HepG2 (cell line): Measurements from ENCODE around the gene CTU2. TPM values are rescaled to one million over a fixed set of nuclear protein-coding genes. Genes with fewer than 3 reads are reported as not detected.

Experiments used
- ATM ChIP-seq: fragments of 450-650 bp; IDR thresholded peaks from 2 replicates; pipeline ENCODE4 v1.7.1; 2017; ENCODE audit warnings: mild to moderate bottlenecking, borderline replicate concordance
- BHLHE40 ChIP-seq: IDR thresholded peaks from 2 replicates; pipeline ENCODE4 v1.6.1; 2011; ENCODE audit warnings: low read length, improper control_type of control experiment
- DBP ChIP-seq: sonication (generic); formaldehyde crosslinking; IDR thresholded peaks from 2 replicates; pipeline ENCODE4 v1.4.0; 2020; ENCODE audit warnings: missing genetic modification reagents; ENCODE audit errors: not compliant biosample characterization
- E2F1 ChIP-seq: sonication (generic); formaldehyde crosslinking; IDR thresholded peaks from 2 replicates; pipeline ENCODE4 v1.5.0; 2020; ENCODE audit warnings: missing genetic modification reagents
- ERF ChIP-seq: IDR thresholded peaks from 2 replicates; pipeline ENCODE4 v1.6.1; 2018; ENCODE audit warnings: missing biosample characterization, missing genetic modification reagents
- FOXM1 ChIP-seq: sonication (generic); formaldehyde crosslinking; IDR thresholded peaks from 2 replicates; pipeline ENCODE4 v1.5.0; 2020; ENCODE audit warnings: missing genetic modification reagents
- FOXO1 ChIP-seq: sonication (generic); formaldehyde crosslinking; IDR thresholded peaks from 2 replicates; pipeline ENCODE4 v1.4.0; 2020; ENCODE audit warnings: missing genetic modification reagents
- GABPB1 ChIP-seq: IDR thresholded peaks from 2 replicates; pipeline ENCODE4 v1.6.1; 2016; ENCODE audit warnings: mild to moderate bottlenecking, missing genetic modification reagents, moderate library complexity, missing compliant biosample characterization
- GTF3A ChIP-seq: sonication (generic); formaldehyde crosslinking; conservative IDR thresholded peaks from 2 replicates; pipeline ENCODE4 v1.4.0; 2020; ENCODE audit warnings: mild to moderate bottlenecking, missing genetic modification reagents
- HNRNPK ChIP-seq: fragments of 200-400 bp; formaldehyde crosslinking; IDR thresholded peaks from 2 replicates; pipeline ENCODE4 v1.6.1; 2018; ENCODE audit warnings: low read length, low read depth, moderate library complexity, mild to moderate bottlenecking; ENCODE audit not compliant: poor library complexity, severe bottlenecking
- NBN ChIP-seq: fragments of 450-650 bp; conservative IDR thresholded peaks from 2 replicates; pipeline ENCODE4 v1.6.1; 2017
- NCOA1 ChIP-seq: sonication (generic); formaldehyde crosslinking; IDR thresholded peaks from 2 replicates; pipeline ENCODE4 v1.9.0; 2021; ENCODE audit warnings: missing genetic modification reagents
- NFAT5 ChIP-seq: sonication (generic); formaldehyde crosslinking; IDR thresholded peaks from 2 replicates; pipeline ENCODE4 v1.4.0; 2020; ENCODE audit warnings: missing genetic modification reagents
- RARG ChIP-seq: sonication (generic); formaldehyde crosslinking; IDR thresholded peaks from 2 replicates; pipeline ENCODE4 v1.4.0; 2020; ENCODE audit warnings: low read depth, mild to moderate bottlenecking, missing genetic modification reagents
- SNAPC2 ChIP-seq: sonication (generic); formaldehyde crosslinking; IDR thresholded peaks from 2 replicates; pipeline ENCODE4 v1.8.1; 2022; ENCODE audit warnings: mild to moderate bottlenecking, missing genetic modification reagents
- THYN1 ChIP-seq: sonication (generic); formaldehyde crosslinking; IDR thresholded peaks from 2 replicates; pipeline ENCODE4 v1.8.1; 2023; ENCODE audit warnings: low read depth, mild to moderate bottlenecking, moderate library complexity, missing genetic modification reagents, borderline replicate concordance
- ZBTB7A ChIP-seq: sonication (generic); formaldehyde crosslinking; IDR thresholded peaks from 2 replicates; pipeline ENCODE4 v1.8.0; 2022; ENCODE audit warnings: mild to moderate bottlenecking, missing genetic modification reagents
- ZKSCAN1 ChIP-seq: fragments of 150-350 bp; IDR thresholded peaks from 2 replicates; pipeline ENCODE4 v1.6.1; 2014; ENCODE audit warnings: low read length
- ZKSCAN5 ChIP-seq: sonication (generic); formaldehyde crosslinking; IDR thresholded peaks from 2 replicates; pipeline ENCODE4 v1.5.1; 2020; ENCODE audit warnings: mild to moderate bottlenecking, missing genetic modification reagents
- ZNF678 ChIP-seq: sonication (generic); formaldehyde crosslinking; IDR thresholded peaks from 2 replicates; pipeline ENCODE4 v1.4.0; 2020; ENCODE audit warnings: mild to moderate bottlenecking, missing genetic modification reagents
- ZNF746 ChIP-seq: sonication (generic); formaldehyde crosslinking; IDR thresholded peaks from 2 replicates; pipeline ENCODE4 v1.8.0; 2022; ENCODE audit warnings: mild to moderate bottlenecking, missing genetic modification reagents
- polyA plus RNA-seq, 8 experiments: library from polyadenylated mRNA; depleted of rRNA in 3 of 8; stranded (reverse) in 7 of 8; unstranded in 1 of 8; fragments of >200 nt; fragmentation: Illumina TruSeq in 4 of 8; extraction: Trizol in 4 of 8; gene quantifications; 2 replicates each; pipeline versions ENCODE4 v1.2.1 to v1.2.3, GENCODE V29; 2011 to 2016; ENCODE audit warnings: low read depth in 4 of 8, missing spikeins in 1 of 8, mixed read lengths in 1 of 8; ENCODE audit not compliant: insufficient read depth in 1 of 8
- total RNA-seq, 5 experiments: library from RNA; depleted of rRNA; stranded (reverse); fragments of >200 nt; fragmentation: Illumina TruSeq; extraction: Trizol; gene quantifications; 2 replicates each; pipeline ENCODE4 v1.2.3, GENCODE V29; 2016; ENCODE audit warnings: low read depth in 1 of 5
- TF ChIP-seq, protein P1 (sequence below): sonication (generic); formaldehyde crosslinking; IDR thresholded peaks from 2 replicates; pipeline ENCODE4 v1.5.0; 2020; ENCODE audit warnings: missing genetic modification reagents

Gene CTU2
- total and polyA plus RNA-seq, 2 of the 13 experiments (the other 11 are each of a cell fraction or from before 2014, with no cell fraction given) = 13.3 to 21.9 TPM

DNA sequence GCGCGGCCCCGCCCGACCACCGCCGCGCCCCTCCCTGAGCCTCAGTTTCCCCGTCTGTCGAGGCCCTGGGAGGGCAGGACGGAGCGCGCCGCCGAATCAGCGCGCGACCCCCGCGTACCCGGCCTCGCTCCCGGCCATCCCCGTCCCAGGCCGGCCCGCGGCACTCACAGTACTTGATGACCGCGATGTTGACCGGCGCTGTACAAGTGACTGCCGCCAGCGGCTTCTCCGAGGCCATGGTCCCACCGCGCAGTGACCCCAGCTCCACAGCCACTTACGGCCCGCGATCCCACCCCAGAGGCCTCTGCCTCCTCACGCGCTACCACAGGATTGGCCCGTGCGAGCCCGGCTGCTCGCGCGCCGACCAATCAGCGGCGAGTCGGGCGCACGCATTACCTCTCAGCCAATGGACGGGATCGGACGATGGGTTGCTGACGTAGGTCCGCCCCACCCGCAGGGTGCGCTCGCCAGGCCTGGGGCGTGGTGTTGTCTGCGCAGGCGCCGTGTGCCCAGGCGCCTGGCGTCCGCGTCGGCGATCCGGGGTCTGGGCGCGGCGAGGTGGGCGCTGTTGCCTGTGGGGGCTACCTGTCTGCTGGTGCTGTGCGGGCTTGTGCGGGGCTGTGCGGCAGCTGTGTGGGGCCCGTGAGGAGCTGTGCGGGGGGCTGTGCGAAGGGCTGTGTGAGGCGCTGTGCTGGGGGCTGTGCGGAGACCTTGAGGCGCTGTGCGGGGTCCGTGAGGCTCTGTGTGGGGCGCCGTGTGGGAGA is 43.3 kb upstream of the CTU2 start, which contains the start of gene MVD (continued):
- TF ChIP-seq E2F1 (CRISPR knock-in tag) (peak; percentile 77), FOXO1 (CRISPR knock-in tag) (peak; percentile 77; the same call in 1 of the 2 replicates), SNAPC2 (CRISPR knock-in tag) (peak; percentile 38), DBP (CRISPR knock-in tag) (no peak), HNRNPK (peak; percentile 37), GABPB1 (peak; percentile 89), ZNF678 (no peak; the same call in 1 of the 2 replicates), GTF3A (CRISPR knock-in tag) (peak; percentile 93; the same call in 1 of the 2 replicates), ATM (no peak), ZKSCAN5 (no peak), THYN1 (no peak), NBN (no peak), NFAT5 (CRISPR knock-in tag) (peak; percentile 80), ZBTB7A (CRISPR knock-in tag) (peak; percentile 67), ZNF746 (CRISPR knock-in tag) (no peak; the same call in 1 of the 2 replicates), ZKSCAN1 (no peak), FOXM1 (no peak), ERF (CRISPR knock-in tag) (peak; percentile 95), NCOA1 (peak; percentile 86), BHLHE40 (peak; percentile 80), RARG (CRISPR knock-in tag) (peak; percentile 24; the same call in 1 of the 2 replicates)
- TF ChIP-seq, protein P1, sequence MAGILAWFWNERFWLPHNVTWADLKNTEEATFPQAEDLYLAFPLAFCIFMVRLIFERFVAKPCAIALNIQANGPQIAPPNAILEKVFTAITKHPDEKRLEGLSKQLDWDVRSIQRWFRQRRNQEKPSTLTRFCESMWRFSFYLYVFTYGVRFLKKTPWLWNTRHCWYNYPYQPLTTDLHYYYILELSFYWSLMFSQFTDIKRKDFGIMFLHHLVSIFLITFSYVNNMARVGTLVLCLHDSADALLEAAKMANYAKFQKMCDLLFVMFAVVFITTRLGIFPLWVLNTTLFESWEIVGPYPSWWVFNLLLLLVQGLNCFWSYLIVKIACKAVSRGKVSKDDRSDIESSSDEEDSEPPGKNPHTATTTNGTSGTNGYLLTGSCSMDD (CRISPR knock-in tag) = no peak
